AG04450 (cell line): ENCODE results near the gene VEGFB. TPM values are rescaled to one million over a fixed set of nuclear protein-coding genes. Genes with fewer than 3 reads are reported as not detected.

Experiments
- CTCF ChIA-PET: fragments of 300-600, 350-600 bp; formaldehyde crosslinking; extraction: SDS; loops from one replicate; lab custom pipeline; 2022; ENCODE audit warnings: antibody characterized with exemption, inconsistent platforms; lab: Charles Lee
- POLR2A ChIA-PET: fragments of 350-600 bp; formaldehyde crosslinking; extraction: SDS; loops from one replicate; lab custom pipeline; 2021; ENCODE audit warnings: antibody characterized with exemption, inconsistent platforms; lab: Yijun Ruan, JAX
- DNase-seq: peaks from one replicate; pipeline ENCODE4 v3.0.0-alpha.2; 2011; ENCODE audit warnings: low read depth, low spot score
- H3K27ac ChIP-seq: one replicate; pipeline ENCODE4 v1.5.1; 2012; ENCODE audit warnings: low read depth, low read length, control low read depth
- H3K27me3 ChIP-seq: one replicate; pipeline ENCODE4 v1.6.0; 2012; ENCODE audit warnings: low read length; ENCODE audit not compliant: control insufficient read depth, insufficient read depth
- H3K4me3 ChIP-seq: 2 replicates; pipeline ENCODE4 v1.5.1; 2011; ENCODE audit warnings: mild to moderate bottlenecking, low read depth, low read length, control low read depth
- H3K9me3 ChIP-seq: 2 replicates; pipeline ENCODE4 v1.5.1; 2012; ENCODE audit warnings: low read length; ENCODE audit not compliant: control insufficient read depth, insufficient read depth
- polyA plus RNA-seq: library from polyadenylated mRNA; depleted of rRNA; stranded (reverse); fragments of >200 nt; gene quantifications from 2 replicates; pipeline ENCODE4 v1.2.3, GENCODE V29; 2011
- TF ChIP-seq, protein P1 (sequence below): IDR thresholded peaks from 2 replicates; pipeline ENCODE4 v1.5.1; 2011; ENCODE audit warnings: low read depth, low read length, control low read depth, inconsistent platforms

The VEGFB gene
- polyA plus RNA-seq, 1 experiment, result 11.8 TPM

GRCh38 chr11:64261556-64262080, 27.2 kb downstream of the VEGFB start:
- H3K27ac ChIP-seq, result no peak overlapping the region
- H3K4me3 ChIP-seq, result no peak overlapping the region
- H3K27me3 ChIP-seq, result no peaks in the 10 kb centered on the region
- POLR2A ChIA-PET, result no interaction called here
- DNase-seq, result no peak
- TF ChIP-seq, protein P1, sequence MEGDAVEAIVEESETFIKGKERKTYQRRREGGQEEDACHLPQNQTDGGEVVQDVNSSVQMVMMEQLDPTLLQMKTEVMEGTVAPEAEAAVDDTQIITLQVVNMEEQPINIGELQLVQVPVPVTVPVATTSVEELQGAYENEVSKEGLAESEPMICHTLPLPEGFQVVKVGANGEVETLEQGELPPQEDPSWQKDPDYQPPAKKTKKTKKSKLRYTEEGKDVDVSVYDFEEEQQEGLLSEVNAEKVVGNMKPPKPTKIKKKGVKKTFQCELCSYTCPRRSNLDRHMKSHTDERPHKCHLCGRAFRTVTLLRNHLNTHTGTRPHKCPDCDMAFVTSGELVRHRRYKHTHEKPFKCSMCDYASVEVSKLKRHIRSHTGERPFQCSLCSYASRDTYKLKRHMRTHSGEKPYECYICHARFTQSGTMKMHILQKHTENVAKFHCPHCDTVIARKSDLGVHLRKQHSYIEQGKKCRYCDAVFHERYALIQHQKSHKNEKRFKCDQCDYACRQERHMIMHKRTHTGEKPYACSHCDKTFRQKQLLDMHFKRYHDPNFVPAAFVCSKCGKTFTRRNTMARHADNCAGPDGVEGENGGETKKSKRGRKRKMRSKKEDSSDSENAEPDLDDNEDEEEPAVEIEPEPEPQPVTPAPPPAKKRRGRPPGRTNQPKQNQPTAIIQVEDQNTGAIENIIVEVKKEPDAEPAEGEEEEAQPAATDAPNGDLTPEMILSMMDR, result no peak
- CTCF ChIA-PET, result interaction anchor here (1.0 kb wide), 1 partner anchor 11 kb away, joined by 3 read pairs; the partner anchor contains the start of gene PLCB3
- H3K9me3 ChIP-seq, result no peaks in the 10 kb centered on the region; the same call in 1 of the 2 replicates

GRCh38 chr11:64262271-64263002, 28.1 kb downstream of the VEGFB start:
- ChIA-PET CTCF (interaction anchor here (1.0 to 1.5 kb wide), 2 partner anchors 12 to 42 kb away, joined by 3 to 4 read pairs; partner anchors contain the start of gene PLCB3), POLR2A (interaction anchor here (0.7 kb wide), 1 partner anchor 10 kb away, joined by 8 read pairs; no protein-coding TSS in a partner anchor)
- no peaks in the 10 kb centered on the region; the same call in 1 of the 2 replicates for H3K9me3 ChIP-seq
- H3K27ac ChIP-seq, result no peak overlapping the region
- TF ChIP-seq, protein P1, result no peak
- no peaks in the 10 kb centered on the region for H3K27me3 ChIP-seq
- H3K4me3 ChIP-seq, result no peak overlapping the region
- no peak for DNase-seq

DNA sequence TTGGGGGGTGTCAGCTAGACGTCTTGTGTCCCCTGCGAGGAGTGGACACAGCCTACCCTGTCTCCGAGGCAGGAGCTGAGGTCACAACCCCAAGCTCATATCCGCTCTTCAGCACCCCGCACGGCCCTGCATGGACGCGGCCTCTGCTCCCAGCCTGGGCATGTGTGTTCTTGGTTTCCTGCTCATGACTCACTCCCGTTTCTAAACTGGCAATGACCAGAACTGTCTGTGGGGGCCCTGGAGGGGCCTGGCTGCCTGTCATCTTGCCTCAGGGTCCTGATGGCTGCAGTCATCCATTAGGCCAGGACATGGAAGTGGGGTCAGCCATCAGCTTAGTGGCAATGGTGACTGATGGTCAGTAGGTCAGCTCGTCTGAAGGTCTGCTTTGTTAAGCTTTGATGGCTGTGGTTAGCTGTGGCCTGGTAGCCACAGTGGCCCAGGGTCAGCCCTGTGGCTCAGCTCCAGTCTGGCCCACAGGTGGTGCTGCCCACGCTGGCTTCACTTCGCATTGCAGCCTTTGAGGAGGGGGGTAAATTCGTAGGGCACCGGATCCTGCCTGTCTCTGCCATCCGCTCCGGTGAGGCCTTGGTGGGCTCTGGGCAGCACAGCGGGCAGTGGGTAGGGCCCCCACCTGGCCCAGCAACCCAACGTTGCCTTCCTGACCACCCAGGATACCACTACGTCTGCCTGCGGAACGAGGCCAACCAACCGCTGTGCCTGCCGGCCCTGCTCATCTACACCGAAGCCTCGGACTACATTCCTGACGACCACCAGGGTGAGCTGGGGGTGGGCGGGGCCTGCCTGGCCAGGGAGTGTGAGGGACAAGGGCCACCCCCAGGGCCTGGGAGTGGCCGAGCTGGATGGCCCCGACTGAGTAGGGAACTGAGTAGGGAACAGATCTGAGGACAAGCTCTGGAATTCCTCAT, 28.9 kb downstream of the VEGFB start:
- Histone ChIP-seq H3K27ac (peak overlapping the region; percentile 2), H3K9me3 (no peaks in the 10 kb centered on the region; the same call in 1 of the 2 replicates), H3K27me3 (no peaks in the 10 kb centered on the region), H3K4me3 (no peak overlapping the region)
- TF ChIP-seq, protein P1, result no peak
- ChIA-PET CTCF (interaction anchor here (1.5 to 2.5 kb wide), 2 partner anchors 13 to 41 kb away, joined by 4 to 12 read pairs; partner anchors contain the start of gene PLCB3), POLR2A (interaction anchor here (0.7 to 1.3 kb wide), 2 partner anchors 11 kb away, joined by 8 to 11 read pairs; no protein-coding TSS in a partner anchor)
- DNase-seq, result no peak

DNA sequence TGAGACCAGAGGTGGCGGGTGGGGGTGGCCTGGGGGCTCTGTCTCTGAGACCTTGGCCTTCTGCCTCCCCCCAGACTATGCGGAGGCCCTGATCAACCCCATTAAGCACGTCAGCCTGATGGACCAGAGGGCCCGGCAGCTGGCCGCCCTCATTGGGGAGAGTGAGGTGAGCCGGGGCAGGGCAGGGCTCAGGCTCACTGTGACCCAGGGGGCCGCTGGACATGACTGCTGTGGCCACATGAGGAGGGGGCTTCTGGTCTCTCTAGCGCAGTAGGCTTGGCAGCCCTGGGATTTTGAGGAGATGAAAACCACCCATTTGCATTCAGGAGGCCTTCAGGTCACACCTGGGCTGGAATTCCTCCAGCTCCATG, 29.5 kb downstream of the VEGFB start:
- Histone ChIP-seq H3K27ac (no peak overlapping the region), H3K4me3 (no peak overlapping the region), H3K9me3 (no peaks in the 10 kb centered on the region; the same call in 1 of the 2 replicates), H3K27me3 (no peaks in the 10 kb centered on the region)
- no peak for DNase-seq
- TF ChIP-seq, protein P1, result no peak
- CTCF ChIA-PET, result interaction anchor here (1.5 to 2.5 kb wide), 2 partner anchors 14 to 41 kb away, joined by 4 to 12 read pairs; partner anchors contain the start of gene PLCB3
- POLR2A ChIA-PET, result interaction anchor here (0.6 to 1.3 kb wide), 2 partner anchors 12 to 31 kb away, joined by 4 to 11 read pairs; no protein-coding TSS in a partner anchor
